Epidermal melanocyte (primary cell): ENCODE measurements around the gene RFPL2.

ENCODE experiments used
- DNase-seq: peaks from one replicate; pipeline ENCODE4 v3.0.0; 2011; ENCODE audit warnings: low spot score; ENCODE audit not compliant: insufficient read length

The RFPL2 gene

DNA sequence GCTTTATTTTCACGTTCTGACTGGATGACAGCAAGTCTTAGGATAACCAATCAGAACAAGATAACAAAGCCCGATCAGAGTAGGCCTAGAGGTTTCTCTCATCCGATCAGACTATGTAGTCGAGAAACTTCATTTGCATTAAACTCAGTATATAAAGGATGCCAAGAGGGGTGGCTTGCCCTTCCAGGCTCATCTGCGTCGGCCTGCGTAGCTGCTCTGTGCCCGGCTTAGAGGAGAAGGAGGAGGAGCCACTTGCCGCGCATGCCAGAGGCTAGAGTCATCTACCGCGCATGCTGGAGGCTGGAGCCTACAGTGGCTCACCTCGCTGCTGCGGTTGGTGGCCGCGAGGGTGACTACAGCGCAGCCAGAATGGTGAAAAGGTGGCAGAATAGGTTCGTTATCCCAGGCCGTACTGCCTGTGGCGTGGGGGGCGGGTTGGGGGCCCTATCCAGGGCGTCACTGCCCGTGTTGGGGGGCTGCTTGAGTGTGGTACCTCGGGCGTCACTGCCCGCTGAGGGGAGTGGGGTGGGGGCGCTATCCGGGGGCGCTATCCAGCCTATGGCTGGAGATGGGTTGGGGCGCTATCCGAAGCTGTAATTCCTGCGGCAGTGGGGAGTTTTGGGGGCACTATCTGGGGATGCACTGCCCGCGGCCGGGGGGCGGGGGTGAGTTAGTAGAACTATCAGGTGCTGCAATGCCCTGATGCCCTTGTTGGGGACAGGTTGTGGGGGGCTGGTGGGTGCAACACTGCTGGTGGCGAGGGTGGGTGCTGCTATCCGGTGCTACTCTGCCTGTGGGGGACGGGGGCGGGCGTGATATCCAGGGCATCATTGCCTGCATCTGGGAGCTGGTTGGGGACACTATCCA is at the start of gene RFPL2:
Gene RFPL2, minus strand, starts transcription at position 218 of the 867 bp plus-strand sequence. CDS start 2,622 bp downstream, outside the sequence.
- no peak for DNase-seq

GRCh38 chr22:32249231-32249630 is 44.4 kb upstream of the RFPL2 start:
- no peak for DNase-seq

DNA sequence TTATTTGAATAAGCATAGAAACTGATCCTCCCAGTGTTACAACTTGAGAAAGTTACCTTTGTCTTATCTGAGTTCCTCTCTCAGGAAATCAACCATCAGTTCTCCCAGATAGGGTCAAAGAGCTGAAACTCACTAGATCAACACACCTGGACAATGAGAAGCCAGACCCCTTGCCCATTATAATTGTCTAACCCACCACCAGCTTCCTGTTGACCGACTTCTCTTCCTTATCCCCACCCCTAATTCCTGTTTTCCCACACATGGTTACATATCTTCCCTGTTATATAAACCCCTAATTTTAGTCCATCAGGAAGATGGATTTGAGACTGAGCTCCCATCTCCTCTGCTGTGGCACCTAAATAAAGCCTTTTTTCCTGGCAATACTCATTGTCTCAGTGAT is 43.4 kb upstream of the RFPL2 start:
- DNase-seq, result no peak

DNA sequence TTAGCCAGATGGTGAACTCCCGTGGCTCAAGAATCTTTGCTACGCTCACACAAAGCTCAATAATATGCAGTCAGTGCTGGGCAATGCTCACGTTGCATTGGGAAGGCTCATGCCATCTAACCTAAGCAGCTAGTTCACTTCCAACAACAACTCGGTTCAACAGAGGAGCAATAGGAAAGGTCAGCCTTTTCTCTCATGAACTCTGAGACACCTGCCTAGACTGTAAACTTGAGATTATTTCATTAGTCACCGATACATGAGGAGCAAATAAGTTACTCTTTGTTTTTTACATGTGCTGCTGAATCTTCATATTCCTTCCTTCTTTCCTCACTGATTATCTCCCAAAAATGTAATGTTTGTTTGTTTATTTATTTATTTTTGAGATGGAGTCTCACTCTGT is 41.3 kb upstream of the RFPL2 start:
- DNase-seq, result no peak

GRCh38 chr22:32245042-32245441 is 40.2 kb upstream of the RFPL2 start:
- no peak for DNase-seq

- DNase-seq, result no peak
Measured at GRCh38 chr22:32244547-32244946, 39.7 kb upstream of the RFPL2 start.

DNA sequence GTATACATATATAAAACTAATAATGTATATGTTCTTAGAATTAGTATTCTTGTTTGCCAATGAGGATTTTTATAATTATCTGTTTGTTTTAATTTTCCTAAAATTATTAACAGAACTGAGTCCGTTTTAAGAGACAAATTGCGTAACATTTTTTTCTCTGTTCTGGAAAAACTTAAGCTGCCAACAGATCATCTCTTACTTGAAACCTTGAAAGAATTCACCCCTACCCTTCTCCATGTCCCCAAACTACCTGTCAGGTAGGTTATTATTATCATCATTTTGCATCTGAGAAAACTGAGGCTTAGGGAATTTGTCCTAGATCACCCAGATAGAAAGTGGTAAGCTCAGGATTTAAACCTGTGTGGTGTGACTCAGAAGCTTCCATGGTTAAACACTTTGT is 35.6 kb upstream of the RFPL2 start:
- no peak for DNase-seq

DNA sequence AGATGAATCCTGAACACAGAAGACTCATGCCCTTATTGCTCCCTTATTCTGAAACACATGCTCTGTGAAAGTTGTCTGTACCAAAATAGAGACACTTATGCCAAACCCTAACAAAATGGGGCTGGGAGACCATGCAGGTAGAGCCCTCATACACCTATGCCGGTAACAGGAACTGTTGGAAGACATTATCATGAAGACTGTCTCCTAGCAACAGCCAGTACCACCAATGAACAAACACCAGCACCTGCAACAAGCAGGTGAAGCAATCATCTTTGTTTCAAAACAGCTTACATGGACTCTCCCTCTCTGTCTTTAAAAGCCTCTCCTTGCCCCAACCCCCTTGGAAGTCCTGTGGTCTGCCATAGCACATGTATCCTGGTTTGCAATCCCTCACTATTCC is 33.0 kb upstream of the RFPL2 start:
- DNase-seq, result no peak

- no peak for DNase-seq
Measured at GRCh38 chr22:32236970-32237369, 32.1 kb upstream of the RFPL2 start.

DNA sequence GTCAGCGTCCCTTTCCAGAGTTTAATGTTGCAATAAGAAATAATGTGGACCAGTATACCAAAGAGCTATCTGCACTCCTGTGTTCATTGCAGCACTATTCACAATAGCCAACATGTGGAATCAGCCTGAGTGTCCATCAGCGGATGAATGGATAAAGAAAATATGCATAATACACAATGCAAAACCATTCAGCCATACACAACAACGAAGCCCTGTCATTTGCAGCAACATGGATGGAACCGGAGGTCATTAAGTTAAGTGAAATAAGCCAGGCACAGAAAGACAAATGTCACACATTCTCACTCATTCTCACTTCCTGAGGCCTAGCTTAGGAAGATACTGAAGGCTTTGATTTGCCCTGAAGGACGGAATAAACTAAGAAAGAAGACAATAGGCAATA is 28.2 kb upstream of the RFPL2 start:
- DNase-seq, result no peak

GRCh38 chr22:32232191-32232830 is 27.4 kb upstream of the RFPL2 start:
- DNase-seq, result no peak

- peak; percentile 36 for DNase-seq
Measured at GRCh38 chr22:32226326-32227104, 21.6 kb upstream of the RFPL2 start.

- DNase-seq, result no peak
Measured at GRCh38 chr22:32222991-32223390, 18.1 kb upstream of the RFPL2 start.

- no peak for DNase-seq
Measured at GRCh38 chr22:32219026-32219425, 14.2 kb upstream of the RFPL2 start.

- DNase-seq, result no peak
Measured at GRCh38 chr22:32218470-32218869, 13.6 kb upstream of the RFPL2 start.

- no peak for DNase-seq
Measured at GRCh38 chr22:32217465-32217864, 12.6 kb upstream of the RFPL2 start.

- no peak for DNase-seq
Measured at GRCh38 chr22:32216911-32217310, 12.0 kb upstream of the RFPL2 start.

DNA sequence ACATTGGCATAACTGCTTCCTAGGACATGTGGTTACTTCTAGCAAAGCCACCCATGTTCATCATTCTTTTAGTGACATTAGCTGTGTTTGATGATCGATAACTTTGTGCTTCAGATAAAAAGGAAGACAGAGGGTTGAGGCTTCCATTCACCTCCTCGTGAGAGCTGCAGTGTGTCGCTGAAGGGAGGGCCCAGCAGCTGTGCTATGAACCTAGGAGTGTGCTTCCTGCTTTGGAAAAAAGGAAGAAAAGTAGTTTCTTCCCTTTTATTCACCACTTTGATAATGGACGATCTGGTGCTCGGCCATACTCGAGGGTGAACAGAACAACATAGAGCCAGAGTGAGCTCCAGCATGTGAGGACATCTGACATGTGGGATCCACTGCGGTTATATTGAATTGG is 6.1 kb upstream of the RFPL2 start:
- no peak for DNase-seq

GRCh38 chr22:32208681-32209080 is 3.8 kb upstream of the RFPL2 start:
- no peak for DNase-seq

- no peak for DNase-seq
Measured at GRCh38 chr22:32207971-32208480, 3.2 kb upstream of the RFPL2 start.

DNA sequence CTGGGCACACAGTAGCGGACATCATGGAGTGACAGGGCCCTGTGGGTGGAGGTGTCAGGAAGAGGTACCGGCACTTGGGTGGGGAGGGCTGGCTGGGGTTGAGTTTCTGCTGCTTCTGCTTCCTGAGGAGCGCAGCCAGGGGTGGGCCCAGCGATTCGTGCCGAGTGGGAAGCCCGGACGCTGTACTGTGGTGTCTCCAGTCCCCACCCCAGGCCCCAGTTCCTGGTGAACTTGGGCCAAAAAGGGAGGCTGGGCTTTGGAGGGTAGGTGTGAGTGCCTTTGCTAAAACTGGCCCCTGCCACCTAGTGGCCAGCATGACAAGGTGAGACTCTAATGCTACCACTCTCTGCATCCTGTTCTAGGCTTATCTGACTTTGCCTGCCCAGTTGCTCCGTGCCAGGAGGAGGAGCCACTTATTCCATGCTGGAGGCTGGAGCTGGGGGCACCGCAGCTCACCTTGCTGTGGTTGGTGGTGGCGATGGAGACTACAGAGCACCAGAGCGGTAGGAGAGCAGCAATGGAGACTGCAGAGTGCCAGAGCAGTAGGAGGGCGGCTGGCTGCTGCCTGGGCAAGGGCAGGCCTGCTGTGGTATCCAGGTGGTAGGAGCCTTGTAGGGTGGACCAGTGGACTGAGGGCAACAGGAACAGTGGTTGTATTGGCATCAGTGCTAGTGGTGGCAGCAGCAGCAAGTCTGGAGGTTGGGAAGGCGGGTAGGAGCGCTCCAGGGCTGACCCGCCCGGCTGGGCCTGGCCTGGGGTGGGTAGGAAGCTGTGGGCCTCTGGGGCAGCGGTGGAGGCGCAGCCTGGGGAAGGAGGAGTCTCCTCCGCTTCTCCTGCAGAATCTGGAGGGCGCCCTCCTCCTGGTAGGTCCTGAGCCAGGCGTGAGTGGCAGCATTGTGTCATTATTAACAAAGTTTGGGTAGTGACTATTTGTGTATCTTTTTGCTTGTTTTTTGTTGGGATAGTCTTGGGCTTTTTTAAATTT is 2.2 kb upstream of the RFPL2 start:
- DNase-seq, result no peak
